Osteoblast (primary cell): ENCODE data around the gene SNX4. TPM values are rescaled to one million over a fixed set of nuclear protein-coding genes. Genes with fewer than 3 reads are reported as not detected.
"Not testable (repeated sequence)": the region's sequence is repeated elsewhere in the genome, so short reads cannot be mapped to it uniquely, and the experiment has no call there.

ENCODE experiments used
- DNase-seq: peaks from one replicate; pipeline ENCODE4 v3.0.0; 2011; ENCODE audit warnings: low spot score, mixed read lengths; ENCODE audit not compliant: insufficient read length; ENCODE audit errors: missing footprints
- H2AFZ ChIP-seq: 2 replicates; pipeline ENCODE4 v1.6.0; 2011; ENCODE audit warnings: mild to moderate bottlenecking, low read length
- H3K27ac ChIP-seq: 2 replicates; pipeline ENCODE4 v1.5.1; 2011; ENCODE audit warnings: mild to moderate bottlenecking, low read depth, low read length, moderate library complexity
- H3K27me3 ChIP-seq: 2 replicates; pipeline ENCODE4 v1.6.0; 2012; ENCODE audit warnings: mild to moderate bottlenecking, control low read depth, inconsistent platforms, low read length, moderate library complexity; ENCODE audit not compliant: insufficient read depth
- H3K36me3 ChIP-seq: 2 replicates; pipeline ENCODE4 v1.5.1; 2011; ENCODE audit warnings: mild to moderate bottlenecking, low read length, control low read depth, moderate library complexity; ENCODE audit not compliant: insufficient read depth
- H3K4me1 ChIP-seq: 2 replicates; pipeline ENCODE4 v1.5.1; 2011; ENCODE audit warnings: mild to moderate bottlenecking, low read length, control low read depth, moderate library complexity; ENCODE audit not compliant: insufficient read depth
- H3K4me2 ChIP-seq: 2 replicates; pipeline ENCODE4 v1.6.0; 2011; ENCODE audit warnings: mild to moderate bottlenecking, low read length; ENCODE audit not compliant: insufficient read depth
- H3K4me3 ChIP-seq: fragments of 200-600 bp; sonication (generic); 3 replicates; pipeline ENCODE4 v1.5.1; 2012; ENCODE audit warnings: mild to moderate bottlenecking, low read length, inconsistent platforms; ENCODE audit not compliant: insufficient read depth
- H3K79me2 ChIP-seq: 2 replicates; pipeline ENCODE4 v1.6.0; 2012; ENCODE audit warnings: mild to moderate bottlenecking, low read length, control low read depth, inconsistent platforms; ENCODE audit not compliant: insufficient read depth
- H3K9me3 ChIP-seq: 2 replicates; pipeline ENCODE4 v1.5.1; 2011; ENCODE audit warnings: low read depth, low read length, control low read depth
- H4K20me1 ChIP-seq: 2 replicates; pipeline ENCODE4 v1.6.0; 2012; ENCODE audit warnings: mild to moderate bottlenecking, low read length, control low read depth; ENCODE audit not compliant: insufficient read depth
- CTCF ChIP-seq: IDR thresholded peaks from 2 replicates; pipeline ENCODE4 v1.5.1; 2011; ENCODE audit warnings: mild to moderate bottlenecking, low read depth, low read length, moderate library complexity; ENCODE audit errors: extremely low read depth
- total RNA-seq: library from RNA; depleted of rRNA; stranded (reverse); fragments of >200 nt; gene quantifications from 2 replicates; pipeline ENCODE4 v1.2.3, GENCODE V29; 2012

SNX4 gene
- total RNA-seq, 1 donor = 36.2 TPM

- Histone ChIP-seq H3K27ac (no peak overlapping the region), H3K79me2 (peaks cover 4% of the 10 kb centered on the region), H3K4me2 (no peak overlapping the region), H3K36me3 (peaks cover 7% of the 10 kb centered on the region), H3K4me3 (no peak overlapping the region), H3K9me3 (no peaks in the 10 kb centered on the region), H3K27me3 (no peaks in the 10 kb centered on the region), H3K4me1 (peaks cover 2% of the 10 kb centered on the region), H4K20me1 (no peaks in the 10 kb centered on the region), H2AFZ (no peak overlapping the region)
- DNase-seq = no peak
- TF ChIP-seq CTCF = no peak
Measured at GRCh38 chr3:125525153-125525552, 5.2 kb upstream of the SNX4 start.

GRCh38 chr3:125520563-125520919 lies 539 bp upstream of the SNX4 start:
- H3K4me2 ChIP-seq = peak overlapping the region; percentile 96
- DNase-seq, H3K27me3 ChIP-seq, H3K36me3 ChIP-seq, H4K20me1 ChIP-seq, H3K9me3 ChIP-seq: not testable (repeated sequence)
- H3K79me2 ChIP-seq = peaks cover 50% of the 10 kb centered on the region
- H3K4me1 ChIP-seq = peaks cover 14% of the 10 kb centered on the region
- H3K4me3 ChIP-seq = peak overlapping the region; percentile 93
- H2AFZ ChIP-seq = peak overlapping the region; percentile 93
- peak overlapping the region; percentile 74 for H3K27ac ChIP-seq

GRCh38 chr3:125515421-125515820 lies 4.6 kb downstream of the SNX4 start:
- H4K20me1 ChIP-seq = peaks cover 24% of the 10 kb centered on the region
- no peak overlapping the region for H3K4me2 ChIP-seq
- H3K4me1 ChIP-seq = peaks cover 32% of the 10 kb centered on the region
- peaks cover 85% of the 10 kb centered on the region for H3K79me2 ChIP-seq
- no peaks in the 10 kb centered on the region for H3K27me3 ChIP-seq
- no peak overlapping the region for H2AFZ ChIP-seq
- H3K4me3 ChIP-seq = no peak overlapping the region
- no peak overlapping the region for H3K27ac ChIP-seq
- peaks cover 14% of the 10 kb centered on the region for H3K36me3 ChIP-seq
- no peak for DNase-seq
- no peaks in the 10 kb centered on the region for H3K9me3 ChIP-seq
- no peak for TF ChIP-seq CTCF

GRCh38 chr3:125513490-125514115 lies 6.4 kb downstream of the SNX4 start:
- no peak for TF ChIP-seq CTCF
- no peak overlapping the region for H3K4me2 ChIP-seq
- peaks cover 19% of the 10 kb centered on the region for H3K36me3 ChIP-seq
- DNase-seq = no peak
- no peak overlapping the region for H2AFZ ChIP-seq
- no peaks in the 10 kb centered on the region for H3K9me3 ChIP-seq
- no peak overlapping the region for H3K27ac ChIP-seq
- H3K27me3 ChIP-seq = no peaks in the 10 kb centered on the region
- H4K20me1 ChIP-seq = peaks cover 24% of the 10 kb centered on the region
- peaks cover 83% of the 10 kb centered on the region for H3K79me2 ChIP-seq
- no peak overlapping the region for H3K4me3 ChIP-seq
- H3K4me1 ChIP-seq = peaks cover 22% of the 10 kb centered on the region
